ENCODE data around the gene ACTL7B.
"Not testable (repeated sequence)": the region's sequence is repeated elsewhere in the genome, so short reads cannot be mapped to it uniquely, and the experiment has no call there.

The ACTL7B gene

DNA sequence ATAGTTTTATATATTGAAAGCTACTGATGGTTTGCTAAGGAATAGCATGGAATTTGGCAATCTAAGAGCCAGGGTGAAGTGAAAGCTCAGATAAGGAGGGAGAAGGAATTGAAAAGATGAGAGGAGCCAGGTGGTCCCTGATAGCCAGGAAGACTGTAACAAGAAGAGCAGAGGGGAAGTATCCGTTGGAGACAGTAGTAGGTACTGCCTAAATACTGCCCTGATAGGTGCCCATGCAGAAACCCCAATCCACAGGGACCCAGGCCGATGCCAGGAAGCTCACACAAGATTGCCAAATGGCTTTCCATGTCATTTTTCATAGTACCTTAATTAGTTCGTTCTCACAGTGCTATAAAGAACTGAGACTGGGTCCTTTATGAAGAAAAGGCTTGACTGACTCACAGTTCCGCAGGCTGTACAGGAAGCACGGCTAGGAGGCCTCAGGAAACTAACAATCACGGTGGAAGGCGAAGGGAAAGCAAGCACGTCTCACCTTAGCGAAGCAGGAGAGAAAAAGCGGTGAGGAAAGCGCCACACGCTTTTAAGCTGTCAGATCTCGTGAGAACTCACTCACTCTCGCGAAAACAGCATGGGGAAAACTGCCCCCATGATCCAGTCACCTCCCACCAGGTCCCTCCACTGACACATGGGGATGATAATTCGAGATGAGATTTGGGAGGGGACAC lies 13.0 kb downstream of the ACTL7B start:
- FAIRE-seq = no peak

DNA sequence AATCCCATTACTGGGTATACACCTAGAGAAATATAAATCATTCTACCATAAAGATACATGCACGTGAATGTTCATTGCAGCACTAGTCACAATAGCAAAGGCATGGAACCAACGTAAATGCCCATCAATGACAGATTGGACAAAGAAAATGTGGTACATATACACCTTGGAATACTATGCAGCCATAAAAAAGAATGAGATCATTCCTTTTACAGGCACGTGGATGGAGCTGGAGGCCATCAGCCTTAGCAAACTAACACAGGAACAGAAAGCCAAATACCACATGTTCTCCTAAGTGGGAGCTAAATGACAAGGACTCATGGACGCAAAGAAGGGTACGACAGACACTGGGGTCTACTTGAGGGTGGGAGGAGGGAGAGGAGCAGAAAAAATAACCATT lies 16.2 kb downstream of the ACTL7B start:
- FAIRE-seq = not testable (repeated sequence)

GRCh38 chr9:108838017-108838416 lies 17.8 kb downstream of the ACTL7B start:
- FAIRE-seq = no peak

GRCh38 chr9:108837530-108837929 lies 18.3 kb downstream of the ACTL7B start:
- FAIRE-seq = no peak

- FAIRE-seq = no peak
These were observed 19.0 kb downstream of the ACTL7B start for GRCh38 chr9:108836781-108837180.

- no peak for FAIRE-seq
These were observed 19.5 kb downstream of the ACTL7B start for GRCh38 chr9:108836319-108836718.

GRCh38 chr9:108835831-108836230 lies 20.0 kb downstream of the ACTL7B start:
- no peak for FAIRE-seq

GRCh38 chr9:108834959-108835665 lies 20.7 kb downstream of the ACTL7B start:
- FAIRE-seq = no peak

GRCh38 chr9:108832179-108832500 lies 23.6 kb downstream of the ACTL7B start:
- FAIRE-seq = no peak

GRCh38 chr9:108831496-108832178 lies 24.1 kb downstream of the ACTL7B start:
- FAIRE-seq = no peak

GRCh38 chr9:108830272-108830671 lies 25.5 kb downstream of the ACTL7B start:
- no peak for FAIRE-seq

DNA sequence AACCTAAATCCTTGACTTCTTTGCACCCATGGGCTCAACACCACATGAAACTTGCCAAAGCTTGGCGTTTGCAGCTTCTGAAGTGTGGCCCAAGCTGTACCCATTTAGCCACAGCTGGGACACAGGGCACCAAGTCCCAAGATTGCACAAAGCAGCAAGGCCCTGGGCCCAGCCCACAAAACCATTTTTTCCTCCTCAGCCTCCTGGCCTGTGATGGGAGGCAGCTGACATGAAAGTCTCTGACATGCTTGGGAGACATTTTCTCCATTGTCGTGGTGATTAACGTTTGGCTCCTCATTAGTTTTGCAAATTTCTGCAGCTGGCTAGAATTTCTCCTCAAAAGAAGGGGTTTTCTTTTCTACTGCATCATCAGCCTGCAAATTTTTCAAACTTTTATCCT lies 32.0 kb downstream of the ACTL7B start:
- FAIRE-seq = no peak

- no peak for FAIRE-seq
These were observed 39.7 kb downstream of the ACTL7B start for GRCh38 chr9:108816037-108816436.

DNA sequence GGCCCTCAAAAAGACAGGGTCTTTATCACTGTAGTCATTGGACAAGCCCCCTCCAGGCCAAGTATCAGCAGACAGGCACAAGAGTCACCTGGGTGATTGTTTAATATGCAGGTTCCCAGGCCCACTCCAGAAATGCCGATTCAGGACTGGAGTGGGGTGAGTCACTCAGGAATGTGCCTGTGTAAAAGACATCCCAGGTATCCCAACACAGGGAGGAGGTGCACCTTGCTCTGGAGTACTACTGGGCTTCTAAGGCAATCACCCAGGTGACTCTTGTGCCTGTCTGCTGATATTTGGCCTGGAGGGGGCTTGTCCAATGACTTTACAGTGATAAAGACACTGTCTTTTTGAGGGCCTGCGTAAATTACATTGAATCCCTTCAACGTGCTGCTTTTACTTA lies 40.6 kb downstream of the ACTL7B start:
- no peak for FAIRE-seq

DNA sequence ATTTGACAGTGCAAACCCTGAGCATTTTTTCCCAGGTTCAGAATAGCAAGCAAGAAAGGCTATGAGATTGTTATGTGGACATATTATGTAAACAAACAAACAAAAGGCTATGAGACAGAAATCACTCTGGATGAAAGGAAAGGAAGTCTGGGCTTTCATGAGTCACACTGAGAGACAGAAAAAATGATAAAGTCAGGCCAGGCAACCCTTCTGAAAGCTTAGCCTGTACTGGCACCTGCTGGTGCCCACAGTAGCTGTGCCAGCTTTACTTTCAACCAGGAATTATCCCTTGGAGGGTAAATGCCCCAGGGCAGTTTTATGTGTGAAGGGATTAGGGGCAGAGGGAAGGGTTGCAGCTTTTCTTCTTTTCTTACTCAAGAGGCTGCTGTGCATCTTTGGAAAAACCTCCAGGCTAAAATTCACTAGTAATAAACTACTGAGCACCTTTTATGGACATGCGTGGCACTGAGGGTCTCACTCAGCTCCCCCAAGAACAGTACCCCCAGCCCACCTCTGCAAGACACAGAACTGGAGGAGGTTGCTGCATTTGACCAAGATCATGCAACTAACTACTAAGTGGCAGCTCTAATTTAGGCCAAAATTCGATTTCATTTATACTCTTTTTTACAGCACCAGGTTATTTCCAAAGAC lies 41.7 kb downstream of the ACTL7B start:
- no peak for FAIRE-seq

- no peak for FAIRE-seq
These were observed 43.3 kb downstream of the ACTL7B start for GRCh38 chr9:108812396-108813025.

GRCh38 chr9:108811944-108812343 lies 43.8 kb downstream of the ACTL7B start:
- no peak for FAIRE-seq

DNA sequence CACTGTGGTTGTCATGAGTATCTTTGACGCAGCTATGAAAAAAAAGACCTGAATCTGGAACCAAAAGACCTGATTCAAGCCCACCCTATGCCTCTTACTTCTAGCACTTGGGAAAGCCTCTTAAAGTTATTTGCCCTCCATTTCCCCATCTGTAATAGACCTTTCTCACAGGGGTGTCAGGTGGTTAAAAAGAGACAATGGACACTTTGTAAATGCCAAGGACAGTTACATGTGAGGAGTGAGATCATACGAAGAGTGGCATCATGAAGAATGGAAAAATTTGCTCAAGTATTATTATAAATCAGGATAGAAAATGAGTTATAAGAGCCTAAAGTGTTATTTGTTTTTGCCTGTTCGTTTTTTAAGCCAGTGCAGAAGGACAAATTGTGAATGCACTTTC lies 46.5 kb downstream of the ACTL7B start:
- FAIRE-seq = no peak

Measured in G401.6 (cell line).